SU-DHL-6 (cell line): ENCODE data around the gene BASP1.

Source experiments
- EZH2phosphoT487 ChIP-seq: fragments of 200-600 bp; sonication (generic), shearing (Covaris generic); conservative IDR thresholded peaks from 2 replicates; pipeline ENCODE4 v1.6.1; 2018; ENCODE audit warnings: mild to moderate bottlenecking, antibody characterized with exemption, low read length, moderate library complexity, mixed read lengths
- TF ChIP-seq, protein P1 (sequence below): fragments of 200-600 bp; sonication (generic); IDR thresholded peaks from one replicate; pipeline ENCODE4 v1.5.1; 2017; ENCODE audit warnings: antibody characterized with exemption, mild to moderate bottlenecking, low read length, moderate library complexity; ENCODE audit not compliant: insufficient read depth, poor library complexity, severe bottlenecking

DNA sequence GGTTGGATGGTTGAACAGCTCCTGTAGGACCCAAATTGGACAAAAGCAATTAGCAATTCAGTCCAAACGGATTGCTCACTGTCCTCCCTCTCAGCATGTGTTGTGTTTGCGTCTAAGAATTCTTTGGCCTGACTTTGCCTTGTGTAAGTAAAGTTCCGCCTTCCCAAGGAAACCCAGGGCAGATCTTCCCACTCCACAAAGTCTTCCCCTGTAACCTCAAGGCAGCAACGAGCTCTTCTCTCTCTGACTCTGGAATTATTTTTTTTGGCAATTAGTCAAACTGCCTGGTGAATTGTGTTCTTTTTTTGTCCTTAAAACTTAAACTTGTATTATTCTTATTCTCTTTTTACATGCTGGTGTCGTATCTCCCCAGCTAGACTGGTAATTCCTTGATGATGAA, 20.7 kb upstream of the BASP1 start:
- TF ChIP-seq, protein P1, sequence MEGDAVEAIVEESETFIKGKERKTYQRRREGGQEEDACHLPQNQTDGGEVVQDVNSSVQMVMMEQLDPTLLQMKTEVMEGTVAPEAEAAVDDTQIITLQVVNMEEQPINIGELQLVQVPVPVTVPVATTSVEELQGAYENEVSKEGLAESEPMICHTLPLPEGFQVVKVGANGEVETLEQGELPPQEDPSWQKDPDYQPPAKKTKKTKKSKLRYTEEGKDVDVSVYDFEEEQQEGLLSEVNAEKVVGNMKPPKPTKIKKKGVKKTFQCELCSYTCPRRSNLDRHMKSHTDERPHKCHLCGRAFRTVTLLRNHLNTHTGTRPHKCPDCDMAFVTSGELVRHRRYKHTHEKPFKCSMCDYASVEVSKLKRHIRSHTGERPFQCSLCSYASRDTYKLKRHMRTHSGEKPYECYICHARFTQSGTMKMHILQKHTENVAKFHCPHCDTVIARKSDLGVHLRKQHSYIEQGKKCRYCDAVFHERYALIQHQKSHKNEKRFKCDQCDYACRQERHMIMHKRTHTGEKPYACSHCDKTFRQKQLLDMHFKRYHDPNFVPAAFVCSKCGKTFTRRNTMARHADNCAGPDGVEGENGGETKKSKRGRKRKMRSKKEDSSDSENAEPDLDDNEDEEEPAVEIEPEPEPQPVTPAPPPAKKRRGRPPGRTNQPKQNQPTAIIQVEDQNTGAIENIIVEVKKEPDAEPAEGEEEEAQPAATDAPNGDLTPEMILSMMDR: no peak
- no peak for TF ChIP-seq EZH2phosphoT487
